Cardiac fibroblast (primary cell): ENCODE measurements around the gene BTBD6.
"Not testable (repeated sequence)": the region's sequence is repeated elsewhere in the genome, so short reads cannot be mapped to it uniquely, and the experiment has no call there.

Experiments used
- DNase-seq, 2 donors: peaks; one replicate each; pipeline versions ENCODE4 v3.0.0 to v3.0.0-alpha.2; 2010; ENCODE audit warnings: low read depth in 2 of 2
- H3K4me3 ChIP-seq, 2 donors: replicated peaks in 1 of 2; 1 replicate in 1 of 2; 2 replicates in 1 of 2; pipeline ENCODE4 v1.5.1; 2011; ENCODE audit warnings: low read depth in 2 of 2, low read length in 2 of 2, mild to moderate bottlenecking in 2 of 2, moderate library complexity in 1 of 2
- CTCF ChIP-seq: IDR thresholded peaks from one replicate; pipeline ENCODE4 v1.5.1; 2011; ENCODE audit warnings: low read depth, mild to moderate bottlenecking, low read length, inconsistent platforms

The BTBD6 gene

GRCh38 chr14:105272623-105273022 lies 24.3 kb downstream of the BTBD6 start:
- H3K4me3 ChIP-seq, result no peak overlapping the region
- no peak for DNase-seq
- TF ChIP-seq CTCF, result no peak

GRCh38 chr14:105273062-105273461 lies 24.7 kb downstream of the BTBD6 start:
- no peak overlapping the region for H3K4me3 ChIP-seq
- DNase-seq, result no peak
- TF ChIP-seq CTCF, result no peak

- TF ChIP-seq CTCF, result no peak
- no peak for DNase-seq
- H3K4me3 ChIP-seq, result no peak overlapping the region
These were observed 26.3 kb downstream of the BTBD6 start for GRCh38 chr14:105274637-105275036.

DNA sequence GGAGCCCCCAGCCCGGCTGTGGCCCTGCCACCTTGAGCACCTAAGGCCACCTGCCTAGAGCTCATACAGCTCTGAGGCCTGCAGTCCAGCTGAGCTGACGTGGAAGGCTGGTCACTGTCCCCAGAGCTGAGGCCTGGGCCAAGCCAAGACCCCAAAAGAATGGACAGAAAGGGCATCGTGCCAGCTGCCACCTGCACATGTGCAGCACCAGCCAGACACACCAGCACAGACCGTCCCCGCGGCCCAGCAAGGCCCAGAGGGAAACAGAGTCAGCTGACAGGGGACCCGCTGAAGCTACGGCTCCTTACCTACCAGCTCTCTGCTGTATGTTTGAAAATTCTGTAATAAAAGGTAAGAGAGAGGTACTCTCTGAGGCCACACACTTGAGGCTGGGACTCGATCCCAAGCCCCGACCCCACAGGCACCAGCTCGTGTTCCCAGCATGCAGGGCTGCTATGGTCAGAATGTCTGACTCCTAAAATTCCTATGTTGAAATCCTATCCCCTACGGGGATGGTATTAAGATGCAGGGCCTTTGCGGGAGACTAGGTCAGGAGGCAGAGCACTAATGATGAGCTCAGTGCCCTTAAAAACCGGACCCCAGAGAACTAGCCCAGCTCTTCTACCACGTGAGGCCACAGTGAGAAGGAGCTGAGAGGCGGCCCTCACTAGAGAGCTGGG lies 27.1 kb downstream of the BTBD6 start:
- H3K4me3 ChIP-seq, result no peak overlapping the region
- no peak for TF ChIP-seq CTCF
- DNase-seq, result peak; percentile 77 to 85

DNA sequence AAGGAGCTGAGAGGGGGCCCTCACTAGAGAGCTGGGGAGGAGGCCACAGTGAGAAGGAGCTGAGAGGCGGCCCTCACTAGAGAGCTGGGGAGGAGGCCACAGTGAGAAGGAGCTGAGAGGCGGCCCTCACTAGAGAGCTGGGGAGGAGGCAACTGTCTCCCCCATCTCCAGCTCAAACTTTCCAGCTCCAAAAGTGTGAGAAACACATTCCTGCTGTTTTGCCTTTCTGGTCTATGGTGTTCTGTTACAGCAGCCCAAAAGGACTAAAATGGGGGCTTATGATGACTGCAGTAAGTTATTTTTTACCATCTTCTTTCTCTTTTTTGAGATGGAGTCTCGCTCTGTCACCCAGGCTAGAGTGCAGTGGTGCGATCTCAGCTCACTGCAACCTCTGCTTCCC lies 29.1 kb downstream of the BTBD6 start:
- DNase-seq, H3K4me3 ChIP-seq: not testable (repeated sequence)

GRCh38 chr14:105279642-105280361 lies 31.5 kb downstream of the BTBD6 start:
- DNase-seq, result no peak
- H3K4me3 ChIP-seq, result no peak overlapping the region
- no peak for TF ChIP-seq CTCF

- no peak overlapping the region for H3K4me3 ChIP-seq
- no peak for DNase-seq
- TF ChIP-seq CTCF, result no peak
These were observed 32.2 kb downstream of the BTBD6 start for GRCh38 chr14:105280525-105280924.
